Adrenal gland (tissue), 12 donors: ENCODE data around the gene SFTPB. TPM values are rescaled to one million over a fixed set of nuclear protein-coding genes. Genes with fewer than 3 reads are reported as not detected.
"Not testable (repeated sequence)": the region's sequence is repeated elsewhere in the genome, so short reads cannot be mapped to it uniquely, and the experiment has no call there.

Experiments used
- DNase-seq, 7 donors: peaks; one replicate each; pipeline ENCODE4 v3.0.0-alpha.2; 2019 to 2020
- H3K27ac ChIP-seq, 5 donors: fragments of 200-600 bp; sonication (generic) in 4 of 5; 1 replicate in 3 of 5; 2 replicates in 2 of 5; pipeline versions ENCODE4 v1.5.1 to v1.8.0; 2016 to 2020; ENCODE audit warnings: mild to moderate bottlenecking in 1 of 5
- H3K27me3 ChIP-seq: fragments of 200-600 bp; 2 replicates; pipeline ENCODE4 v1.8.0; 2021
- H3K36me3 ChIP-seq, 2 donors: fragments of 200-600 bp; replicated peaks in 1 of 2; 1 replicate in 1 of 2; 2 replicates in 1 of 2; pipeline versions ENCODE4 v1.5.1 to v1.8.0; 2018 to 2022
- H3K4me1 ChIP-seq, 2 donors: fragments of 200-600 bp; replicated peaks in 1 of 2; 1 replicate in 1 of 2; 2 replicates in 1 of 2; pipeline versions ENCODE4 v1.5.1 to v1.8.0; 2018 to 2021
- H3K4me3 ChIP-seq, 4 donors: fragments of 200-600 bp; sonication (generic) in 3 of 4; one replicate each; pipeline ENCODE4 v1.5.1; 2016 to 2018
- H3K9me3 ChIP-seq, 3 donors: fragments of 200-600 bp; sonication (generic) in 1 of 3; replicated peaks in 1 of 3; 1 replicate in 2 of 3; 2 replicates in 1 of 3; pipeline versions ENCODE4 v1.5.1 to v1.8.0; 2016 to 2021
- POLR2A ChIP-seq, 2 donors: fragments of 450-650 bp; IDR thresholded peaks; one replicate each; pipeline ENCODE4 v1.6.1; 2017; ENCODE audit warnings: antibody characterized with exemption in 2 of 2, mild to moderate bottlenecking in 2 of 2, moderate library complexity in 1 of 2
- WGBS, 4 donors: extraction: QIAGEN DNeasy Blood & Tissue Kit in 2 of 4; methylation state at CpG; one replicate each; pipeline versions ENCODE4 v1.1.5 to v1.1.7; 2013 to 2017; 5-methylcytosine and 5-hydroxymethylcytosine counted together
- intact Hi-C, 2 donors: fragments of 100-400 bp; cut with DNase I; formaldehyde crosslinking; loops; one replicate each; pipeline versions ENCODE4 v1.14.1 to v1.15.0; 2022 to 2023
- polyA plus RNA-seq, 3 donors: library from polyadenylated mRNA; stranded (reverse); fragments of 200-250 nt in 2 of 3; fragments of 350-450 nt in 1 of 3; fragmentation: Illumina TruSeq in 1 of 3; extraction: RNeasy Lipid Tissue Mini Kit (QIAGEN cat#74804) in 1 of 3; gene quantifications; one replicate each; pipeline ENCODE4 v1.2.3, GENCODE V29; 2013 to 2014
- total RNA-seq, 9 donors: library from RNA; depleted of rRNA in 4 of 9; stranded (reverse); fragments of >200 nt in 4 of 9; fragments of 120-200 nt in 1 of 9; fragmentation: NEBNext Ultra II Directional in 1 of 9; extraction: Animal tissue kit (Norgen Biotek cat#: 25700) in 1 of 9; gene quantifications; one replicate each; pipeline versions ENCODE4 v1.1.0 to v1.2.4, GENCODE V29; 2013 to 2023
- TF ChIP-seq, protein P1 (sequence below), 6 experiments: fragments of 450-650 bp in 4 of 6; fragments of 200-600 bp in 2 of 6; sonication (generic) in 1 of 6; IDR thresholded peaks; 1 replicate in 5 of 6; 2 replicates in 1 of 6; pipeline versions ENCODE4 v1.5.1 to v1.8.0; 2016 to 2021; ENCODE audit warnings: antibody characterized with exemption in 6 of 6, mild to moderate bottlenecking in 2 of 6, moderate library complexity in 1 of 6
- donor health status: healthy with polysubstance abuse.
- donor health status: Bipolar disorder and iron deficiency.
- donor health status: DM: yes; HTN: yes; CAD: no.
- donor health status: DM: no; HTN: no; CAD: no.
- donor health status: DM: no; HTN: no; CAD: no.
- donor health status: DM: yes; HTN: yes; CAD: no.

Gene SFTPB
- total and polyA plus RNA-seq, 12 donors, result 0.04 to 21.3 (median 1.4) TPM; not detected in 5

DNA sequence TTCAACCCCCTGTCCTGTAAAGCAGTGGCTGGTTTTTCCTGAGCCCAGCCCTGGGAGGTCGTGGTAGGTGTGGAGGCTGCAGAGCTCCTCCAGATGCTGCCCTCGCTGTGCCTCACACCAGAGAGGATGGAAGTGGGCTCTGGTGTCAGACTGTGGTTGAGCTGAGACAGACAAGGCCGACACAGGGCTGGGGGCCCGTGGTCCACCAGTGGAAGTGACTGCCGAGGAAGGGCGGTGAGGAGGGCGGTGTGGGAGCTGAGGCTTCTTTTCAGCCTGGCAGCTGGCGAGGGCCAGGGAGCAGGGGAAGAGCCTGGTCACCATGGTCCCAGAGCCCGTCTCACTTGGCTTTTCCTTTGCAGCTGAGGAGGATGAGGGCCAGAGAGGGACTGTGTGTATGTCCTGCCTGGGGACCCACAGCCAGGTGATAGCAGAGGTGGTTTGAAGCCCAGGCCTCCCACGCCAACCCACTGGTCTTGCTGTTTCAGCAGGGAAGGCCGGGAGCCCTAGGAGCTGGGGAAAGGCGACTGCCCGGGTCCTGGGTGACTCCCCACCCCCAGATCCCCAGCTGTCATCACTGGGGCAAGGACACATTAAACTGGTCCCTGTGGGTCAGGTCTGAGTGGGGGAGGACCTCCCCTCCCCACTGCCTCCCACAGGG, 8.5 kb downstream of the SFTPB start:
- Histone ChIP-seq H3K27me3 (no peaks in the 10 kb centered on the region), H3K36me3 (no peaks in the 10 kb centered on the region), H3K9me3 (no peaks in the 10 kb centered on the region), H3K27ac (no peak overlapping the region), H3K4me3 (no peak overlapping the region), H3K4me1 (no peaks in the 10 kb centered on the region)
- intact Hi-C loops, result loop anchor here in 1 of 2 donors (10.0 kb wide), 1 partner anchor 425 kb away; no protein-coding TSS in a partner anchor
- DNase-seq, result no peak
- 89 to 92% (median 91%) methylated on average over 8 to 13 of the region's 13 CpGs for WGBS, 4 donors
- TF ChIP-seq, protein P1, sequence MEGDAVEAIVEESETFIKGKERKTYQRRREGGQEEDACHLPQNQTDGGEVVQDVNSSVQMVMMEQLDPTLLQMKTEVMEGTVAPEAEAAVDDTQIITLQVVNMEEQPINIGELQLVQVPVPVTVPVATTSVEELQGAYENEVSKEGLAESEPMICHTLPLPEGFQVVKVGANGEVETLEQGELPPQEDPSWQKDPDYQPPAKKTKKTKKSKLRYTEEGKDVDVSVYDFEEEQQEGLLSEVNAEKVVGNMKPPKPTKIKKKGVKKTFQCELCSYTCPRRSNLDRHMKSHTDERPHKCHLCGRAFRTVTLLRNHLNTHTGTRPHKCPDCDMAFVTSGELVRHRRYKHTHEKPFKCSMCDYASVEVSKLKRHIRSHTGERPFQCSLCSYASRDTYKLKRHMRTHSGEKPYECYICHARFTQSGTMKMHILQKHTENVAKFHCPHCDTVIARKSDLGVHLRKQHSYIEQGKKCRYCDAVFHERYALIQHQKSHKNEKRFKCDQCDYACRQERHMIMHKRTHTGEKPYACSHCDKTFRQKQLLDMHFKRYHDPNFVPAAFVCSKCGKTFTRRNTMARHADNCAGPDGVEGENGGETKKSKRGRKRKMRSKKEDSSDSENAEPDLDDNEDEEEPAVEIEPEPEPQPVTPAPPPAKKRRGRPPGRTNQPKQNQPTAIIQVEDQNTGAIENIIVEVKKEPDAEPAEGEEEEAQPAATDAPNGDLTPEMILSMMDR (IDR thresholded peaks at IDR 0.05), result no peak
- no peak for TF ChIP-seq POLR2A (IDR thresholded peaks at IDR 0.05)

DNA sequence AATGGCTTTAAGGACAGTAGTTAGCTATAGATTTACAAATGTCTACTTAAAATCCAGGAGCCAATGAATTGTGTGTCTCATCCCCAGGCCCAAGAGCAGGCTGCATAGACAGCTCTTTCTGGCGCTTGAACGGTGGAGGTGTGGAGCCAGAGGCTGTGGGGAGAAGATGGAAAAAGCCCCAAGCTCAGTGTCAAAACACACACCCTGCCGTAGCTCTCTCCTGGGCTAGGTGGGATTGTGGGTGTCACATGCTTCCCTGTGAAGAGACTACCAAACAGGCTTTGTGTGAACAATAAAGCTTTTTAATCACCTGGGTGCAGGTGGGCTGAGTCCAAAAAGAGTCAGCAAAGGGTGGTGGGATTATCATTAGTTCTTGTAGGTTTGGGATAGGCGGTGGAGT, 10.6 kb downstream of the SFTPB start:
- not testable (repeated sequence) for H3K4me3 ChIP-seq, H3K9me3 ChIP-seq, H3K4me1 ChIP-seq, H3K36me3 ChIP-seq, DNase-seq, H3K27me3 ChIP-seq, H3K27ac ChIP-seq
- intact Hi-C loops, result loop anchor here in 1 of 2 donors (10.0 kb wide), 1 partner anchor 427 kb away; no protein-coding TSS in a partner anchor
- 93 to 100% (median 98%) methylated on average over 4 of the region's 4 CpGs for WGBS, 4 donors

DNA sequence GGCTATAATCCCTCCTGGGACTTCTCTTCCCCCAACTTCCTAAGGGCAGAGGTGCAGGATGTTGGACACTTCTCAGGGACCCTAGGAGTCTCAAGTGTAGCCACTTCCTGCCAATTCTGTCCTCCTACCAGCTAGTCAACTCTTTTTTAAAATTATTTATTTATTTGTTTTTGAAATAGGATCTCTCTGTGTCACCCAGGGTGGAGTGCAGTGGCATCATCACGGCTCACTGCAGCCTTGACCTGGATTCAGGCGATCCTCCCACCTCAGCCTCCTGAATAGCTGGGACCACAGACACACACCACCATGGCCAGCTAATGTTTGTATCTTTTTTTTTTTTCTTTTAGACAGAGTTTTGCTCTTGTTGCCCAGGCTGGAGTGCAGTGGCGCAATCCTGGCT, 11.5 kb downstream of the SFTPB start:
- no peaks in the 10 kb centered on the region for H3K4me1 ChIP-seq
- no peaks in the 10 kb centered on the region for H3K9me3 ChIP-seq
- no peak overlapping the region for H3K27ac ChIP-seq
- peak in 1 of 7 donors; percentile 24 for DNase-seq
- 65 to 70% (median 69%) methylated on average over 3 of the region's 3 CpGs for WGBS, 4 donors
- no peak for TF ChIP-seq POLR2A (IDR thresholded peaks at IDR 0.05)
- TF ChIP-seq, protein P1 (IDR thresholded peaks at IDR 0.05), result no peak
- no peaks in the 10 kb centered on the region for H3K27me3 ChIP-seq
- intact Hi-C loops, result loop anchor here in 1 of 2 donors (10.0 kb wide), 1 partner anchor 428 kb away; no protein-coding TSS in a partner anchor
- peaks cover 0 to 9% of the 10 kb centered on the region in 2 donors for H3K36me3 ChIP-seq
- H3K4me3 ChIP-seq, result no peak overlapping the region

DNA sequence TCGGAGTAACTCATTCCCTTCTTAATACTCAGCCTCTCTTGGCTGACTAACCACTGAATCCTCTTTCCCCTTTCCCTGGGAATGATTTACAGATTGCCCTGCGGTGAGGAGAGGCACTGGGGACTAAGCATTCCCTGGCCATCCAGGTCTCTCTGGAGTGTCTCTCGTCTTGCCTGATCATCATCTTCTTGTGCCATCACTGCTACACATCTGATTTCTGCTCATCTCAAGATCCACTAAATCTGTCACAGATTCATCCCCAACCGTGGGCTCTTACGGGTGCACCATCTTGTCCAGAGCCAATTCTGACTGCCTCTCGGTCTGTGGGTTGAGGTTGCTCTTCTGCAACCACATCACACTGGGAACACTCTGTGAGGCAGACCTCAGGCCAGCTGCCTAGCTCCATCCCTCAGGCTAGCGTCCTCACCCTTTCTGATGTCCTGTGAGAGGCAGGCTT, 12.0 kb downstream of the SFTPB start:
- H3K36me3 ChIP-seq, result peaks cover 0 to 14% of the 10 kb centered on the region in 2 donors
- DNase-seq, result no peak
- no peaks in the 10 kb centered on the region for H3K9me3 ChIP-seq
- H3K27ac ChIP-seq, result no peak overlapping the region
- no peak overlapping the region for H3K4me3 ChIP-seq
- intact Hi-C loops, result loop anchor here in 1 of 2 donors (10.0 kb wide), 1 partner anchor 429 kb away; no protein-coding TSS in a partner anchor
- TF ChIP-seq, protein P1 (IDR thresholded peaks at IDR 0.05), result no peak
- no peak for TF ChIP-seq POLR2A (IDR thresholded peaks at IDR 0.05)
- no peaks in the 10 kb centered on the region for H3K4me1 ChIP-seq
- no peaks in the 10 kb centered on the region for H3K27me3 ChIP-seq
- WGBS, 4 donors, result 88 to 91% (median 90%) methylated on average over 3 to 7 of the region's 7 CpGs
